NCI-H1092 treated with DMSO at 0.1 percent for 48 hours (cell line): Measurements from ENCODE around the gene ITPRIPL1.
"Not testable (repeated sequence)": the region's sequence is repeated elsewhere in the genome, so short reads cannot be mapped to it uniquely, and the experiment has no call there.

Source experiments
- DNase-seq: peaks from one replicate; lab custom pipeline; 2025; lab: John Stamatoyannopoulos, UW

ITPRIPL1 gene, protein sequence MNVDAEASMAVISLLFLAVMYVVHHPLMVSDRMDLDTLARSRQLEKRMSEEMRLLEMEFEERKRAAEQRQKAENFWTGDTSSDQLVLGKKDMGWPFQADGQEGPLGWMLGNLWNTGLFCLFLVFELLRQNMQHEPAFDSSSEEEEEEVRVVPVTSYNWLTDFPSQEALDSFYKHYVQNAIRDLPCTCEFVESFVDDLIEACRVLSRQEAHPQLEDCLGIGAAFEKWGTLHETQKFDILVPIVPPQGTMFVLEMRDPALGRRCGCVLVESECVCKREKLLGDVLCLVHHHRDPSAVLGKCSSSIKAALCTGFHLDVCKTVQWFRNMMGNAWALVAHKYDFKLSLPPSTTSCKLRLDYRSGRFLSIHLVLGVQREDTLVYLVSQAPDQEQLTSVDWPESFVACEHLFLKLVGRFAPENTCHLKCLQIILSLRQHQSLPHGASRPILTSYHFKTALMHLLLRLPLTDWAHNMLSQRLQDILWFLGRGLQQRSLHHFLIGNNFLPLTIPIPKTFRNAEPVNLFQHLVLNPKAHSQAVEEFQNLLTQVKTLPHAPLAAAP

DNA sequence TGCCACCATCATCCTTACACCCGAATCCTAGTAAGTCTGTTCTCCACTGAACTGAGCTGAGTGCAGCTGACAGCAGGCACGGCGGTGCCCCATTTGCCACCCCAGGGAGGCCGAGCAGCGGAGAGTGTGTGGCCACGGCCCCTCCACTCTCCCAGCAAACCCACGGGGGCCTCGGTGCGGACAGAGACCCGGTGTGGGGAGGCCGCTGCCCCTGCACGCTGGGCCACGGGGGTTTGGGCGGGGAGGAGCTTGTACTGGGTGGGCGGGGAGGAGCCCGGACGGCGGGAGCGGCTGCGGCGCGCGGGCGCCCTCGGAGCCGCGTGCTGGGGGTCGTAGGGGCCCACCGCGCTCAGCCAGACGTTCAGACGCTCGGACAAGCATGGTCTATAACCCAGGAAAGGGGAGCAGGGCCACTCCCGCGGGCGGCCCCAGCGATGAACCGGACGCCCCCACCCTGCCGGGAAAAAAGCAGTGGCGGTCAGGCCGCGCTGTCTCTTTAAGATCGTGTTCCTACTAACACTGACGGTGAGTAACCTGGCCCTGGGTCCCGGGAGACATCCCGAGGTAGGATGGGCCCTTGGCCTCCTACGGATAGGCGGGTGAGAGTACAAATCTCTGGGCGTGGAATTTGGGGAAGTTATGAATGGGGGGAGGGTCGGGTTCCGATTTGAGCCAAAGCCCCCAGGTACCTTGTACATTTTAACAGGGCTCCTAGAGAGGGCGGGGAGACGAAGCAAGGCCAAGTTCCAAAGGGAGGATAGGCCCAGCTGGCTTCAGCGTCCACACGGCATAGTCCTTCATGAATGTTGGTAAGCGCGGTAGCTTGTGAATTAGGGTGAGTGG is at the start of gene ITPRIPL1:
Gene ITPRIPL1 (plus strand): TSS at position 277 of the 843 bp plus-strand sequence. CDS start 523 bp downstream, at position 800.
- peak; percentile 37 for DNase-seq

DNA sequence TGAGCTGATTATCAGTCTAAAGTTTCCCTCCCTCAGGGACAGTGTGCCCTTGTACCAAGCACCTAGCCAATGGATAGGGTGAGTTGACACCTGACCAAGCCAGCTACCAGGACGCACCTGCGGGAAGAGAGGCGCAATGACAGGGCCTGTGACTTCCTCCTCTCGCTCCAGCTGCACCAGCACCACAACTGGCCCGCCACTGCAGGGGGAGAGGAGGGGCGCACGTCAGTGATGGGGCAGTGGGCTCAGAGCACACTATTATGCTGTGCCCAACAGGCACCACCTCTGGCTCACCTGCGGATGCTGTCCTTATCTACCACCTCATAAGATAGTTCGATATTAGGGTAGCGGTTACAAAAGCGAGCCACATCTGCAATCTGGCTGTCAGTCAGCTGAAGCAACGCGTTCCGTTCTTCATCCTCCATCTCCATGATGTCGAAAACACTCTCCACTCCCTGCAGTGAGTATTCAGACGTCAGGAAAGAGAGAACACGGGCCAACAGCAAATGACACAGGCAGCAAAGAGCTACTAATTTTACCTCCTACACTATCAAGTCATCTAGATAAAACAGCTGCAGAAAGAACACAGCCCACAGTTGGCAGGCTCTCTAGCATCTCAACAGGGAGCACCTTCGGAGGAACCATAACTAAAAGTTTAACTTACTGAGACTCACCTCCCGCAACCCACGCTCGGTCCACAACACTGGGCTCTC is 48.2 kb upstream of the ITPRIPL1 start:
- no peak for DNase-seq

DNA sequence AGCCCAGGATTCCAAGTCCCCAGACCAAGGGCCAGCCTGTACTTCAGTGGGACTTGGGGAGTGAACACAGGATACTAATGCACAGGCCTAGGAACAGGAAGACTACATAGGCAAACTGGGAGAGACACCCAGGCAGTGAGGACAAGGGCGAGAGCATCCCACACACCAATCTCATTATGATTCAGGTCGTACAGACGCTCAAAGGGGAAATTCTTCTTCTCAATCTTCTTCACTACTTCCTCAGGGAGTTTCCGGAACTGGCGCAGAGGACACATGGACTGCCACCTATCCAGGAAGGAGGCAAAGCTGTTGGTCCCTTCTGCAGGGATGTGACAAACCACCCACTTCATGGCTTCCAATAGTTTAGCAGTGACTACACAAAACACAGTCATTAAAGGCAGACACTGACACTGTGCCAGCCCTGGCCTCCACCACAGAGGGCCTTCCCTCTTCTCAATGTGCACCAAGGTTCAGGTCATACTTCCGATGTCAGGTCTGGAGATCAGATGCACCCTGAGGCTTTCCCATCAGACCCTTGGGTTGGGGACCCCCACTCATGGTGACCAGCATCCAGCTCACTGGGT is 37.8 kb upstream of the ITPRIPL1 start:
- DNase-seq = no peak

DNA sequence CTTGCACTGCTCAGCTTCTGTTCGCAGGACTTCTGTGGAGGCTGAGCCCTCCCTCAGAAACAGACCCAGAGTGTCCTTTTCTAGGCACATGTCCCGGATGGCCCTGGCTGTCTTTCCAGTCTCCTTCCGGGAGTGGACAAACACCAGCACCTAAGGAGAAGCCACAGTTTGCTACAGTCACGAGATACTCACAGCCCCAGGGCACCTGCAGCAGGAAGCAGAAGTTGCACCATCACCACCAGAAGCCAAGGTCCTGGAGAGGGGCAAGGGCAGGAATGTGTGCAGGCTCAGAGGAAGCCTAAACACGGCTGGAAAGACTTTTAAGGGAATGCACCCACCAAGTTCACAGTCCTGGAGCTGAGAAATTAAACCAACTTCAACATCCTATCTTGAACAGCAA is 33.4 kb upstream of the ITPRIPL1 start:
- DNase-seq = no peak

DNA sequence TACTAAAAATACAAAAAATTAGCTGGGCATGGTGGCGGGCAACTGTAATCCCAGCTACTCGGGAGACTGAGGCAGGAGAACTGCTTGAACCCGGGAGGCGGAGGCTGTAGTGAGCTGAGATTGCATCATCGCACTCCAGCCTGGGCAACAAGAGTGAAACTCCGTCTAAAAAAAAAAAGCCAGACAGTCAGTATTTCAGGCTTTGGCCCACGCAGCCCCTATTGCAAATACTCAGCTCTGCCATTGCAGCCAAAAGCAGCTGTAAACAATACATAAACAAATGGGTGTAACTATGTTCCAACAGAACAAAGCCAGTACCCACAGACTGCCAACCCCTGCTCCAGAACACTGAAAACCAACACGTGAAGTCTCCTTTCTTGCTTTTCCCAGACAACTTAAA is 30.8 kb upstream of the ITPRIPL1 start:
- DNase-seq = not testable (repeated sequence)

DNA sequence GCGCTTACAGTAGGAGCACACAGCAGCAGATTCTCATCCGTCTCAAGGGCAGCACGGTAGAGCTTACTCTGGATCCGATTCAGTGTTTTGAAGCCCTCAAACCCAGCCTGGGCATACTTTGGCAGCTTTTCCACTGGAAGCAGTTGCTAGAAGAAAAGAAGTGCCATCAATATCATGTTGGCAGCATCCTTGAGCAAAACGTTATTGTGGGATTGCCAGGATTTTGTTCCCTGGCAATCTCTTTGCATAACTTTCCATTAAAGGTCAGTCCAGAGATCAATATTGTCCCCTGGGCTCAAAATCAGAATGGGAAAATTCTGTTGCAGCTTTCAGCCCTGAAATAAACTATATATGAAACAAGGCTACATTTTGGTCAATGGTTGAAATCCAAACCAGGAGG is 28.2 kb upstream of the ITPRIPL1 start:
- no peak for DNase-seq

DNA sequence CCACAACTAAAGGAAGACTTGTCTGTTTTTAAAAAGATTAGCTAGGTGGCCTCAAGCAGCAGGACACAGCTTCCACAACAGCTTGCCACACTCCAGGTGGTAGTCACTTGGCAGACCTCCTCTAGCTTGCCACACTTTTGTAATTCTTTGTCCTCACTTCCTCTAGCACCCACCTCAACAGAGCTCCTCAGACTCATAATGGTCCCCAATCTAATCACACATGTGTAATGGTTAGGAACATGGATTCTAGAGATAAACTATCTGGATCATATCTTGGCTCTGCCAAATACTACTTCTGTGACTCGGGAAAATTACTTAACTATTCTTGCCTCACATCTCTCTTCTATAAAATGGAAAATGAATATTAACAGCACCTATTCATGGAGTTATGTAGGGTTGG is 23.3 kb upstream of the ITPRIPL1 start:
- no peak for DNase-seq

DNA sequence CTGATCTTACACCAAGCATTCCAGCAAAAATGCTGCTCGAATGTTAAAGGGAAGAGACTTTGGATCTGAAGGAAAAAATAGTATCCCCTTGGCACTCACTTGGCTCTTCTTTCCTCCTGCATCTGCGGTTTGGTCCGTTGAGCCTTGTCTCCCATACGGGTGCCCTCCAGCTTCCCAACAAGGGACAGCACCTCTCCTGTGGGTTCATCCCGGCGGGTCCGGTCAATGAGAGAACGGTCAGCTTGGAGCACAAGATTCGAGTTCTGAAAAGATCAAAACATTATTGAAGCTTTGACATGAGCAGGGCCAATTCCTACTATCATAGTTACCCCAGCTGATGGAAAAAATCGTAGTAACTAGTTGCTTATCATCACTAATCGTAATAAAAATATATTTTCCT is 20.5 kb upstream of the ITPRIPL1 start:
- no peak for DNase-seq

DNA sequence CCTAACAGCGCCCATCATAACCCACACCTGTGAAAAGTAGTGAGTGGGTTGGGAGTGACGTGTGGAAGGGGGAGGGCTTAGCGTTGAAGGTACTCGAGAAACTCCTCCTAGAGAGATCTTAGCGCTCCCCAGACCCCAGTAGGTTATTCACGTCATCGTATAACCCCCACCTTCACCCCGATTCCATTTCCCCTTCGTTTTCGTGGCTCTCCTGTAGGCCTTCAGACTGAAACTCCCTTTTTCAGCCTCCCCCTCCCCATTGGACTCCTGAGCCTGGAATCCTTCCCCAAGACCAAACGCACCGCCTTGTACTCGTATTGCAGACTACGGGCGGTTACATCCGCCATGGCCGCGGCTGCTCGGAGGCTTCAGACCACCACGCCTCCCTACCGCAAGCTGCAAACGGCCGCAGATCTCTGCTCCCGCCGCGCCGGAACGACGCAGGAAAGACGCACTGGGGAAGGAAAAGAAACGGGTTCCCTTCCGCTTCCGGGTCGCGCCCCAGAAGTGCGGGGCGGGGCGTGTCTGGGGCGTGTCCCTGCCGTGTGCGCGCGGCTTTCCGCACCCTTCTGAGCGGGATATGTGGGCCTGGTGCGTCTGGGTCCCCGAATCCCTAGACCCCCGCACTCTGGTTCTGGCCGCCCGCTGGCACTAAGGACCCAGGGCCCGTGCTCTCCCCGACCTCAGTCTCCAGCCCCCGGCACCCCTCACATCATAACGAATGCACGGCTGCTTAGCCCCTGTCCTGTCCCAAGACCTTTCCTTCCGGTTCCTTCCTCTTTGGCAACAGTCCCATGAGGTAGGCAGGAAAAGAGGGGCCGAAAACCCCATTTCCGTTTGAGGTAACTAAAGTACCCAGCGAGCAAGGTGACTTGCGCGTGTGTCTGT is 19.8 kb upstream of the ITPRIPL1 start, which contains the start of gene SNRNP200:
Gene SNRNP200 (minus strand): TSS at position 456 of the 888 bp plus-strand sequence. CDS start 109 bp downstream, at position 347.
- DNase-seq = peak; percentile 76

DNA sequence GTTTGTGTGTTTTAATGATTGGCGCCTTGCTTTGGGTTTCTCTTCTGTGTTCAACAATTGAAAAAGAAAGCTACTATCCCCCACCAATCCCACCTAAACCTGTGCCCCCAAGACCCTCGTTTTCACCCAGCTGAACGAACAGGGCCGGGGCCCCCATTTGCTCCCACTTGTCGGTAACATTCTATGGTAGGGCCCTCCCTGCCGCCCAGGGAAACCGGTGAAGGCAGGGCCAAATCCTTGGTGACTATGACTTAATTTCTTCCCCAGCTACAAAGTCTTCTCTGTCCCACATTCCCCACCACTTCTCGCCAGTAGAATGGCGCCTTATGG is 19.2 kb upstream of the ITPRIPL1 start:
- no peak for DNase-seq

DNA sequence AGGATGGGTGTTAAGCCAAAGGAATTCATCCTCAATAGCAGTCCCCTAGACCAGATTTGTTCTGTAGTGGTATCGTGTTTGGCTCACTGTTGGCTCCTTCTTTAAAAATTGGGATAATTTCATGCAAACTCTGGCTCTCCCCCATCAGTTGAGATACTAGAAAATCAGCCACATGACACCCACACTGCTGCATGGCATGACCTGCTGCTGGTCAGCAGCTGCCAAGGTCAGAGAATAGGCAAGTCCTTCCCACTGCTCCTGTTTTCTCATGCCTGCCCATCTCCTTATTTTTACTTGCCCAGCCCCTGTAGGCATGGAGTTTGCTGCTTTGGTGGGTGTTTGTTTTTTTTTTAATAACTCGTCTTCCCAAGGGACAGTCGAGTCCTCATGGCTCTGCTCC is 18.7 kb upstream of the ITPRIPL1 start:
- DNase-seq = no peak

DNA sequence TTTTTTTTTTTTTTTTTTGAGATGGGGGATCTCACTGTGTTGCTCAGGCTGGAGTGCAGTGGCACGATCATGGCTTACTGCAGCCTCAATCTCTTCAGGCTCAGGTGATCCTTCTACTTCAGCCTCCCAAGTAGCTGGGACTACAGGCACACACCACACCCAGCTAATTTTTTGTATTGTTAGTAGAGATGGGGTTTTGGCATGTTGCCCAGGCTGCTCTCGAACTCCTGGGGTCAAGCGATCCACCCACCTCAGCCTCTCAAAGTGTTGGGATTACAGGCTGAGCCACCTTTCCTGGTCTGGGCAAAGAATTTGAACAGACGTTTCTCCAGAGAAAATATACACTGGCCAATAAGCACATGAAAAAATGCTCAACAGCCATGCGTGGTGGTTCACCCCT is 16.9 kb upstream of the ITPRIPL1 start:
- DNase-seq = no peak

DNA sequence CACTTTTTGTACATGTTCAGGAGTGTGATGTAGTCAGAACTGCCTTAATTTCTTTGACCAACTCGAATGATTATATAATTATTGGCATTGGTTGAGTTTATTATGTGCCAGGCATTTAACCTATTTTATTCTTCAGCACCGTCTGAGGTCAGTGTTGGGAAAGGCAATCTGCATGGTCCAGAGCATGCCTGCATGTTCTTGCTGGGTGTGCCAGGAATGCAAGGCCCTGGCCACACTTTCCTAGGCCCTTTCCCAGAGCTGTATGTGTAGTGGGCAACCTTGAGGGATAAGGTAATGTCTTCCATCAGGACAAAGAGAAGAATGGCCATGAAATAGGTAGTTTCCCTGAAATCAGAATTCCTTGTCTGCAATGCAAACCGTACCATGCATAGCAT is 10.1 kb upstream of the ITPRIPL1 start:
- DNase-seq = no peak

DNA sequence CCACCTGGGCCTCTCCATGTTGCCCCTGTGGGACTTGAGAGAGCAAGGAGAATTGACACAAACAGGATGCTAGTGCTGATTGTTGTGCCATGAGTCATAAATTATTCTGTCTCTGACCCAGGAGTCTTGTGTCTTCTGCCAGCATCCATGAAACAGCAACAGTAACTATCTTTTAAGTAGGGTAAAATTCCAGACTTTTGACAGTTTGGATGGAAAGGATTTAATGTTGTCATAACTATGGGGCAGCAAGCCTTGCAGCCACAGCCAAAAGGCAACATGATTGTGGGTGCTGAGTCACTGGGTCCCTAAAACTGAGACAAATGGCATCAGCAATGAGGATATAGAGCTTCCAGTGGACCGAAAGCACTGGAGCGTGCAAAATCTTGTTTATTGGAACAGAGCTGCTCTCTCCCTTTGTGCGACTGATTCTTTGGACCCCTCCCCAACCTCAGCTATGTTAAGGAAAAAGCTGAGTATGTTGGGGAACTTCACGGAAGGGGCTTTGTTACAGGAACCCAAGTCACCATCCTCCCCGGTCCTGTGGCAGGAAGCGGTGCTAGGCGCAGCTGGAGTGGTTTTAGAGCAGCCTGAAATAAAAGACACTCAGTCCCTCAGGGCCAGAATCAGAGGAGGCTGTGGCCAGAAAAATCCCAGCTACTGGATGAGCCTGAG is 9.6 kb upstream of the ITPRIPL1 start:
- DNase-seq = no peak

DNA sequence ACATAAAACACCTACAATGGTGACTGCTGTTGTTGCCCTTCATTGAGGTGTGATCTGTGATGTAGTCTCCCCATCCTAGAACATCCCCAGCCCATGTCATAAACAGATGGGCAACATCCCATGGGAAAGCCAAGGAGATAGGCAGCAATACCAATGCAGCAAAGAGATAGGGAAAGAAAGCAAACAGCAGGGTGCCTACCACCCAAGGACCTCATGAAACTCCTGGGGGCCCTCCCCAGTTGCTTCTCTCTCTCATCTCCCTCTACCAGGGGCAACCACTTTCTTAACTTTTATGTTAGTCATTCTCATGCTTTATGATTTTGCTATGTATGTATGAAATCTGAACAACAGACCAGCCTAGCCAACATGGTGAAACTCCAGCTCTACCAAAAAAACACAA is 8.1 kb upstream of the ITPRIPL1 start:
- no peak for DNase-seq

DNA sequence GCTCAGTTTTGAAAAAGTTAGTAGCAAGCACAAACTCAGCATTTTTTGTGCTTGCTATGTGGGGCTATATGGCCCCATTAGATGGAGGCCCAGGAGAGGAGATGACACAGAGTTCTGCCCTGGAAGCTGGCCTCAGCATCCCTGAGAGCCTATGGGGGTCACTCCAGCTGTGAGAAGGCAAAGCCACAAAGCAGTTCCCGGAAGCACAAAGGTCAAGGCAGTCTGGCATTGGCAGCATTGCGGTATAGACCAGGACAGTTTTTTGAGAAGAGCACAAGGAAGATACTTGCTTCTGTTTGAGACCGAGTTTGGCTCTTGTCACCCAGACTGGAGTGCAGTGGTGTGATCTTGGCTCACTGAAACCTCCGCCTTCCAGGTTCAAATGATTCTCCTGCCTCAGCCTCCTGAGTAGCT is 7.5 kb upstream of the ITPRIPL1 start:
- DNase-seq = no peak

DNA sequence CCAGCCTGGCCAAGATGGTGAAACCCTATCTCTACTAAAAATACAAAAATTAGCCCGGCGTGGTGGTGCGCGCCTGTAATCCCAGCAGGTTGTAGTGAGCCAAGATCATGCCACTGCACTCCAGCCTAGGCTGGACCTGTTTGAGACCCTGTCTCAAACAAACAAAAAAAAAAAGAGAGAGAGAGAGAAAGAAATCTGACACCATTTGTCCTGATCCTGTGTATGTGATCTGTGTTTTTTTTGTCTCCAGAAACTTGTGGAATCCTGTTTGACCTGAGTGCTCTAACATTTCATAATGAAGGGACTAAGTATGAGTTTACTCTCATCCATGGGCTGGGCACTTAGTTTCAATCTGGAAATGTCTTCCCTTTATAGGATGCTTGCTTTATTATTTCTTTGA is 6.4 kb upstream of the ITPRIPL1 start:
- no peak for DNase-seq

DNA sequence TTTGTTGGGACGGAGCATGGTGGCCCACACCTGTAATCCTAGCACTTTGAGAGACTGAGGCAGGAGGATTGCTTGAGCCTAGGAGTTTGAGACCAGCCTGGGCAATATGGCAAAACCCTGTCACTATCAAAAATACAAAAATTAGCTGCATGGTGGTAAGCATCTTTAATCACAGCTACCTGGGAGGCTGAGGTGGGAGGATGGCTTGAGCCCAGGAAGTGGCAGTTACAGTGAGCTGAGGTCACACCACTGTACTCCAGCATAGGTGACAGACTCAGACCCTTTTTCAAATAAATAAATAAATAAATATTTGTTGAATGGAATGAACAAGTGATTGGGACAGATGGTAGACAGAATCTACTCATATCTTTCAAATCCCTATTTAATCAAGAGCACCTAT is 5.7 kb upstream of the ITPRIPL1 start:
- no peak for DNase-seq

DNA sequence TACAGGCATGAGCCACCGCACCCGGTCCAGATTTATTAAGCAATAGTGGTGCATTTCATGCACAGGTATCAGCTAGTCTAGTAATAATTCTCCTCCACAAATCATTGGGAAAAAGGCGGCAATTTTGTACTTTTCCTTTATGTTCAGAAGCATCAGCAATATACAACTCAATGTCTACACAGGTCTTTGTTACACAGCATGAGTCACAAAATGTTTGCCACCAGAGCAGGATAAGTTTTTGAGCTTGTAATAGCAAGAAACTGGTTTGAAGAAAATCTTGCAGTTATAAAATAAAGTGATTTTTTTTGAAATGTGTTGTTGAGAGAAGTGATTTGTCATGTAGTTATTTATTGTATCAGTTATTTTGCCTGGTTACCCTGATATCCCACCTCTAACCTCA is 4.8 kb upstream of the ITPRIPL1 start:
- no peak for DNase-seq
